Activated CD4-positive, alpha-beta T cell treated with anti-CD3 and anti-CD28 coated beads for 24 hours (primary cell): ENCODE results near the gene ANKRD31.

Source experiments
- DNase-seq, 2 donors: peaks; one replicate each; pipeline ENCODE4 v3.0.0-alpha.2; 2020; ENCODE audit warnings: low read depth in 2 of 2

ANKRD31 gene

GRCh38 chr5:75034137-75034739, 202.4 kb downstream of the ANKRD31 start:
- no peak for DNase-seq

- no peak for DNase-seq
Observed at GRCh38 chr5:75031366-75031765, 205.3 kb downstream of the ANKRD31 start.

GRCh38 chr5:75028090-75028489, 208.6 kb downstream of the ANKRD31 start:
- no peak for DNase-seq

GRCh38 chr5:75023368-75024159, 213.1 kb downstream of the ANKRD31 start:
- DNase-seq = no peak

- no peak for DNase-seq
Observed at GRCh38 chr5:75021800-75022199, 214.9 kb downstream of the ANKRD31 start.

GRCh38 chr5:75021219-75021618, 215.5 kb downstream of the ANKRD31 start:
- DNase-seq = no peak

- DNase-seq = no peak
Observed at GRCh38 chr5:75020016-75020656, 216.5 kb downstream of the ANKRD31 start.

GRCh38 chr5:75018805-75019587, 217.7 kb downstream of the ANKRD31 start:
- no peak for DNase-seq
